ENCODE results near the gene TUBG1. TPM values are rescaled to one million over a fixed set of nuclear protein-coding genes. Genes with fewer than 3 reads are reported as not detected.

The TUBG1 gene
- total and polyA plus RNA-seq, 10 of the 15 experiments (the other 5 are each of a cell fraction or from before 2014, with no cell fraction given), result 40.0 to 256 (median 107) TPM

GRCh38 chr17:42566883-42567573 is 42.5 kb upstream of the TUBG1 start, which contains the start of gene MLX (continued):
- TF ChIP-seq, protein P1, sequence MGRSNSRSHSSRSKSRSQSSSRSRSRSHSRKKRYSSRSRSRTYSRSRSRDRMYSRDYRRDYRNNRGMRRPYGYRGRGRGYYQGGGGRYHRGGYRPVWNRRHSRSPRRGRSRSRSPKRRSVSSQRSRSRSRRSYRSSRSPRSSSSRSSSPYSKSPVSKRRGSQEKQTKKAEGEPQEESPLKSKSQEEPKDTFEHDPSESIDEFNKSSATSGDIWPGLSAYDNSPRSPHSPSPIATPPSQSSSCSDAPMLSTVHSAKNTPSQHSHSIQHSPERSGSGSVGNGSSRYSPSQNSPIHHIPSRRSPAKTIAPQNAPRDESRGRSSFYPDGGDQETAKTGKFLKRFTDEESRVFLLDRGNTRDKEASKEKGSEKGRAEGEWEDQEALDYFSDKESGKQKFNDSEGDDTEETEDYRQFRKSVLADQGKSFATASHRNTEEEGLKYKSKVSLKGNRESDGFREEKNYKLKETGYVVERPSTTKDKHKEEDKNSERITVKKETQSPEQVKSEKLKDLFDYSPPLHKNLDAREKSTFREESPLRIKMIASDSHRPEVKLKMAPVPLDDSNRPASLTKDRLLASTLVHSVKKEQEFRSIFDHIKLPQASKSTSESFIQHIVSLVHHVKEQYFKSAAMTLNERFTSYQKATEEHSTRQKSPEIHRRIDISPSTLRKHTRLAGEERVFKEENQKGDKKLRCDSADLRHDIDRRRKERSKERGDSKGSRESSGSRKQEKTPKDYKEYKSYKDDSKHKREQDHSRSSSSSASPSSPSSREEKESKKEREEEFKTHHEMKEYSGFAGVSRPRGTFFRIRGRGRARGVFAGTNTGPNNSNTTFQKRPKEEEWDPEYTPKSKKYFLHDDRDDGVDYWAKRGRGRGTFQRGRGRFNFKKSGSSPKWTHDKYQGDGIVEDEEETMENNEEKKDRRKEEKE (IDR thresholded peaks at IDR 0.05), result no peak
- TF ChIP-seq ELK1 (IDR thresholded peaks at IDR 0.05; ENCODE audit: low read depth, low read length) (peak; percentile 81), GABPA (IDR thresholded peaks at IDR 0.05; ENCODE audit: low read depth) (no peak), POLR2AphosphoS5 (IDR thresholded peaks at IDR 0.05; ENCODE audit: low read length) (peak; percentile 54; the same call in 1 of the 2 replicates), NBN (IDR thresholded peaks at IDR 0.05) (peak; percentile 60; the same call in 1 of the 2 replicates), SMARCA5 (IDR thresholded peaks at IDR 0.05) (0 out of 2 replicates have a peak, but pooled peaks have one; percentile 24), POLR2A (IDR thresholded peaks at IDR 0.05; ENCODE audit: low read depth, low read length) (peak; percentile 85), USF1 (IDR thresholded peaks at IDR 0.05; ENCODE audit: borderline replicate concordance, extremely low read length, insufficient read depth, low read depth, low read length) (peak; percentile 99), IRF4 (IDR thresholded peaks at IDR 0.05; ENCODE audit: low read depth, low read length) (no peak), CHD2 (IDR thresholded peaks at IDR 0.05; ENCODE audit: borderline replicate concordance, low read depth, low read length) (peak; percentile 60; the same call in 1 of the 2 replicates), RFX5 (IDR thresholded peaks at IDR 0.05; ENCODE audit: low read depth, low read length) (no peak), SMAD1 (IDR thresholded peaks at IDR 0.05; ENCODE audit: low read depth, partially characterized antibody) (peak; percentile 67), RB1 (IDR thresholded peaks at IDR 0.05; ENCODE audit: borderline replicate concordance) (0 out of 2 replicates have a peak, but pooled peaks have one; percentile 14), RCOR1 (conservative IDR thresholded peaks at IDR 0.05; ENCODE audit: low read depth, low read length) (no peak), NR2C1 (IDR thresholded peaks at IDR 0.05) (0 out of 2 replicates have a peak, but pooled peaks have one; percentile 25)
- TF ChIP-seq, protein P2, sequence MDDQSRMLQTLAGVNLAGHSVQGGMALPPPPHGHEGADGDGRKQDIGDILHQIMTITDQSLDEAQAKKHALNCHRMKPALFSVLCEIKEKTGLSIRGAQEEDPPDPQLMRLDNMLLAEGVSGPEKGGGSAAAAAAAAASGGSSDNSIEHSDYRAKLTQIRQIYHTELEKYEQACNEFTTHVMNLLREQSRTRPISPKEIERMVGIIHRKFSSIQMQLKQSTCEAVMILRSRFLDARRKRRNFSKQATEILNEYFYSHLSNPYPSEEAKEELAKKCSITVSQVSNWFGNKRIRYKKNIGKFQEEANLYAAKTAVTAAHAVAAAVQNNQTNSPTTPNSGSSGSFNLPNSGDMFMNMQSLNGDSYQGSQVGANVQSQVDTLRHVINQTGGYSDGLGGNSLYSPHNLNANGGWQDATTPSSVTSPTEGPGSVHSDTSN (IDR thresholded peaks at IDR 0.05; ENCODE audit: insufficient replicate concordance, low read depth, low read length), result no peak
- TF ChIP-seq, protein P3, sequence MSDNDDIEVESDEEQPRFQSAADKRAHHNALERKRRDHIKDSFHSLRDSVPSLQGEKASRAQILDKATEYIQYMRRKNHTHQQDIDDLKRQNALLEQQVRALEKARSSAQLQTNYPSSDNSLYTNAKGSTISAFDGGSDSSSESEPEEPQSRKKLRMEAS (IDR thresholded peaks at IDR 0.05; ENCODE audit: low read depth, low read length), result peak; percentile 96
- TF ChIP-seq, protein P4, sequence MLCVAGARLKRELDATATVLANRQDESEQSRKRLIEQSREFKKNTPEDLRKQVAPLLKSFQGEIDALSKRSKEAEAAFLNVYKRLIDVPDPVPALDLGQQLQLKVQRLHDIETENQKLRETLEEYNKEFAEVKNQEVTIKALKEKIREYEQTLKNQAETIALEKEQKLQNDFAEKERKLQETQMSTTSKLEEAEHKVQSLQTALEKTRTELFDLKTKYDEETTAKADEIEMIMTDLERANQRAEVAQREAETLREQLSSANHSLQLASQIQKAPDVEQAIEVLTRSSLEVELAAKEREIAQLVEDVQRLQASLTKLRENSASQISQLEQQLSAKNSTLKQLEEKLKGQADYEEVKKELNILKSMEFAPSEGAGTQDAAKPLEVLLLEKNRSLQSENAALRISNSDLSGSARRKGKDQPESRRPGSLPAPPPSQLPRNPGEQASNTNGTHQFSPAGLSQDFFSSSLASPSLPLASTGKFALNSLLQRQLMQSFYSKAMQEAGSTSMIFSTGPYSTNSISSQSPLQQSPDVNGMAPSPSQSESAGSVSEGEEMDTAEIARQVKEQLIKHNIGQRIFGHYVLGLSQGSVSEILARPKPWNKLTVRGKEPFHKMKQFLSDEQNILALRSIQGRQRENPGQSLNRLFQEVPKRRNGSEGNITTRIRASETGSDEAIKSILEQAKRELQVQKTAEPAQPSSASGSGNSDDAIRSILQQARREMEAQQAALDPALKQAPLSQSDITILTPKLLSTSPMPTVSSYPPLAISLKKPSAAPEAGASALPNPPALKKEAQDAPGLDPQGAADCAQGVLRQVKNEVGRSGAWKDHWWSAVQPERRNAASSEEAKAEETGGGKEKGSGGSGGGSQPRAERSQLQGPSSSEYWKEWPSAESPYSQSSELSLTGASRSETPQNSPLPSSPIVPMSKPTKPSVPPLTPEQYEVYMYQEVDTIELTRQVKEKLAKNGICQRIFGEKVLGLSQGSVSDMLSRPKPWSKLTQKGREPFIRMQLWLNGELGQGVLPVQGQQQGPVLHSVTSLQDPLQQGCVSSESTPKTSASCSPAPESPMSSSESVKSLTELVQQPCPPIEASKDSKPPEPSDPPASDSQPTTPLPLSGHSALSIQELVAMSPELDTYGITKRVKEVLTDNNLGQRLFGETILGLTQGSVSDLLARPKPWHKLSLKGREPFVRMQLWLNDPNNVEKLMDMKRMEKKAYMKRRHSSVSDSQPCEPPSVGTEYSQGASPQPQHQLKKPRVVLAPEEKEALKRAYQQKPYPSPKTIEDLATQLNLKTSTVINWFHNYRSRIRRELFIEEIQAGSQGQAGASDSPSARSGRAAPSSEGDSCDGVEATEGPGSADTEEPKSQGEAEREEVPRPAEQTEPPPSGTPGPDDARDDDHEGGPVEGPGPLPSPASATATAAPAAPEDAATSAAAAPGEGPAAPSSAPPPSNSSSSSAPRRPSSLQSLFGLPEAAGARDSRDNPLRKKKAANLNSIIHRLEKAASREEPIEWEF (IDR thresholded peaks at IDR 0.05; ENCODE audit: insufficient replicate concordance, low read depth, low read length), result no peak
